ENCODE results near the gene IL3.

Gene IL3, protein sequence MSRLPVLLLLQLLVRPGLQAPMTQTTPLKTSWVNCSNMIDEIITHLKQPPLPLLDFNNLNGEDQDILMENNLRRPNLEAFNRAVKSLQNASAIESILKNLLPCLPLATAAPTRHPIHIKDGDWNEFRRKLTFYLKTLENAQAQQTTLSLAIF

DNA sequence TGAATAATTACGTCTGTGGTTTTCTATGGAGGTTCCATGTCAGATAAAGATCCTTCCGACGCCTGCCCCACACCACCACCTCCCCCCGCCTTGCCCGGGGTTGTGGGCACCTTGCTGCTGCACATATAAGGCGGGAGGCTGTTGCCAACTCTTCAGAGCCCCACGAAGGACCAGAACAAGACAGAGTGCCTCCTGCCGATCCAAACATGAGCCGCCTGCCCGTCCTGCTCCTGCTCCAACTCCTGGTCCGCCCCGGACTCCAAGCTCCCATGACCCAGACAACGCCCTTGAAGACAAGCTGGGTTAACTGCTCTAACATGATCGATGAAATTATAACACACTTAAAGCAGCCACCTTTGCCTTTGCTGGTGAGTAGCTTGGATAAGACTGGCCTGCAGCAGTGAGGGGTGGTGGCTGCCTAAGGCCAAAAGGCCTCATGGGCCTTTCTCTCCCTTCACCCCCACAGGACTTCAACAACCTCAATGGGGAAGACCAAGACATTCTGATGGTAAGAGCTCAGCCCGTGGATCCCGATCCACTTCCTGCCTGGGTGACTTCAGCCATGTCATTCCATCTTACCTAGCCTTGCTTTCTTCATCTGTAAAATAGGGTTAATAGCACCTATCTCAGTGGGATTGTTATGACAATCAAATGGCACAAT lies at the start of gene IL3:
IL3 (plus strand) TSS at position 155 of the 661 bp plus-strand sequence; CDS start at position 207, 52 bp downstream.
- no peak for DNase-seq (ENCODE audit: low spot score)

DNA sequence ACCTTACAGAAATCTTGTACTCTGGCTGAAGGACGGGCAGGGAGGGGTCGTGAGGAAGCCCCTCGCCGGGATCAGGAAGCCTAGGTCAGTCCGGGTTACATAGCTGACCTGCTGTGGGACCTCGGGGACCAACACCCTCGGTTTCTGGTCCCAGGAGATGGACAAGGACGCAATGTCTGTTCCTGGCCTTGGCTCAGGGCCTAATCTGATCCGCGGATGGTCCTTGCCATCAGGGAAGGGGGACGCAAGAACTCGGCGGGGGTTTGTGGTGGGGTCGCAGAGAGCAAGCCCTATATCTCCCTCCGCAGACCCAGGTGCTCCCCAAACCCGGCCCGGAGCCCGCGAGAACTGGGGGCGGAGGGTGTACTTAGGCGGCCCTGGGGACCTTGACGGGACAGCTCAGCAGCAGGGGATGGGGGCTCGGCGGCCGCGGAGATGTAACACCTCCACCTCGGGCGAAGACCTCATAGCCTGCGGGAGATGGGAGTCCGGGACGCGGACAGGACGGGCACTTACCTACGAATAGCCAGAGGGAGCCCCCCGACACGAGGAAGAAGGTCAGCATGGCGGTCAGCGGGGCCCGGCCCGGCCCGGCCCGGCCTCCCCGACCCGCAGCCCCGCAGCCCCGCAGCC lies 49.4 kb upstream of the IL3 start:
- no peak for DNase-seq (ENCODE audit: low spot score)

- DNase-seq (ENCODE audit: low spot score), result peak; percentile 61
These were observed 48.7 kb upstream of the IL3 start, which contains the start of gene ACSL6 for GRCh38 chr5:132011622-132012343. Gene ACSL6, minus strand, starts transcription at chr5:132011658. Its CDS starts 105 bp downstream, at chr5:132011553.

GRCh38 chr5:132012371-132013005 lies 48.0 kb upstream of the IL3 start:
- no peak for DNase-seq (ENCODE audit: low spot score)

DNA sequence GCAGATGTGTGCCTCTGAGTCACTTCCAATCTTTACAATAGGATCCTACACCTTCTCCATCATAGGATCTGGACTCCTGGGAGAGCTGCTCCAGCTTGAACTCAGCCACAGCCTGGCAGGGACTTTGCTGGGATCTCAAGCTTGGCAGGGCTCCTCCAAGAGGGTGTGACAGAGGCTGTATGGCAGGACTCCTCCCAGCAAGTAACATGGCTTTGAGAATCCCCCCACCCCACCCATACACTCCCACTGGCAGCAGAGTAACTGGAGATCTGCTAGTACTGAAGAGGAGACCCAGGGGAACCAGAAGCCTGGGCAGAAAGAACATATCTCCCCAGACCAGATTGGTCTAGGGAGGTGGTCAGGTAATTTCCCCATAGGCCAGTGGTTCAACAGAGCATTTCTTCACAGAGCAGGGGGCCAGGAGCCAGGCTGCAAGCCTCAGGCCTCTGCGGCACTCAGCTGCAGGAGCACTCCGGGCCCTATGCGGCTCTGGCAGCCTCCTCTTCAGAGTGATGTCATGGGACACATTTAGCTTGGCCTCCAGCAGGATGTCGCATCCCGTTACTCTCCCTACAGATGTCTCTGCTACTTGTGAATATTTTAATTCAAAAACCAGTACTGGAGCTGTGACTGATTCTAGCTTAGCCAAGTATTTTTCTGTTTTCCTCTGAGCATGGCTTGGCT lies 47.3 kb upstream of the IL3 start:
- no peak for DNase-seq (ENCODE audit: low spot score)

- no peak for DNase-seq (ENCODE audit: low spot score)
These were observed 46.7 kb upstream of the IL3 start for GRCh38 chr5:132013711-132014110.

DNA sequence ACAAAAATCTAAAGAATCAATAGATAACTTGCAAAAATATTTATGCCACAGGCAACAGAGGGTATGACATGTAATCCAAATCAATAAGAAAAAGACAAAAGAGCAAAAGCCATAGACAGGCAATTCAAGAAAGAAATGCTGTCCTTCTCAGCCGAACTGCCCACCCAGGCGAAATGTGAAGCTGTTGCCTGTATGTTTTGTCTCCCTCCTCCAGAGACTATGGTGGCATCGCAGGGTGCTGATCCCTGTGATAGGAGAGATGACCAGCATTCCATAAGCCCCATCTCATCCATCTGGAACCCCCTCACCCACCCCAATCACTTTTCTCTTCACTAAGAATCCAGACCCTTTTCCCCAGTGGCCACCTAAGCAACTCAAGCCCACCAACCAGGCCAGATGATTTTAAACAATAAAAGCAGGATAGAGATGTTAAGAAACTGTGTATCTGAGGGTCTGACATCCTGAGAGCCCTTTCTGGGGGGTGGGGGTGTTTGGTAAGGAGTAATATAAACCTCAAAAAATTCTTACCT lies 43.7 kb upstream of the IL3 start:
- no peak for DNase-seq (ENCODE audit: low spot score)

DNA sequence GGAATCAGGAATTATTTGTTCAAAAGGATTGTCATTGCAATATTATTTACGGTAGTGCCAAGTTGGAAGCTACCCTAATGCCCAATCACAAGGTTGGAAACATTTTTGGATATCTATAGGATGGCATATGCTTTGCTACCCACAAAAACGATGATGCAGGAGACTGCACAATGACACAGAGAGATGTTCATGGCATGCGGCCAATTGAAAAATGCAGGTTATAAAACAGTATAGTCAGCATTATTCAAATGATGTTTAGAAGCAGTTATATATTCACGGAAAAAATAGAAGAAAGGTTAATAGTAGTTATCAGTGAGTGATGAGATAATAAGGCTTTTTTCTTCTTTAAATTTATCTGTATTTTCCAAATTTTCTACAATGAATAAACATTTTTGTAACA lies 43.1 kb upstream of the IL3 start:
- peak; percentile 1 for DNase-seq (ENCODE audit: low spot score)

DNA sequence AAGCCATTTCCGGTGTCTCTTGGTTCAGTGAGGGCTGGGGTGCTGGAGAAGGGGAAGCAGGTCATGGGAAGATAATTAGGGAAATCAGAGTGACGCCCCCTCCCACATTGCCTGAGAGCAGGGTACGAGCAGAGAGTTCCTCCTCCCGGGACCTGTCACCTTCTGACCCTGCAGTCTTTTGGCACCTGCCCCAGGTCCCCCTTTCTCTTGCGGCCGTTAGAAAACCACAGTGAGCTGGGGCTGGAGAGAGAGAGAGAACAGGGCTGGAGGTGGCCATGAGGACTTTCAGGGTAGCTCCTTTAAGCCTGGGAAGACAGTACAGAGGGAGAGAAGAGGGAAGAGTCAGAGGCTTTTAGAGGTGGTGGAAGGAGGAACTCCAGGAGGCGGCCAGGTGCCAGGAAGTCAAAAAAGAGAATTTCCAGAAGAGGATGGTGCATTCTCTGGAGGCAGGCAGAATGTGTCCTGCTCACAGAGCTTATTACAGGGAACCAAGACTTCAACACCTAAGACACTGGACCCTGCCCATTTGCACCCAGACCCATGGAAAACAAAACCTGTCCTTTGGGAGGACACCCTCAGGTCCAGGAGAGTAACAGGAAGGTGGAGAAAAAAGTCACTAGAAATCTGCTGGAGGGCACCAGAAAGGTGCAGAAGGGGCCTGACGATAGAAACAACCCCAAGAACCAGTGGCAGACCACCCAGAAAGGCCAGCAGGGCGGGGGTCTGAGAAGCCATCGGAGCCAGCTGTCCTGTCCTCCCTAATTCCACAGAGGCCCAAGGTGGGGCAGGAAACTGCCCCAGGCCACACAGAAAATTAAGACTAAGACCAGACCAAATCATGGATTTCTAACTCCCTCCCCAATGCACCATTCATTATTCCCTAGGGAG lies 42.5 kb upstream of the IL3 start:
- no peak for DNase-seq (ENCODE audit: low spot score)

- no peak for DNase-seq (ENCODE audit: low spot score)
These were observed 41.1 kb upstream of the IL3 start for GRCh38 chr5:132019337-132019736.

GRCh38 chr5:132019857-132020555 lies 40.4 kb upstream of the IL3 start:
- peak; percentile 7 for DNase-seq (ENCODE audit: low spot score)

GRCh38 chr5:132020568-132021339 lies 39.7 kb upstream of the IL3 start:
- no peak for DNase-seq (ENCODE audit: low spot score)

- DNase-seq (ENCODE audit: low spot score), result no peak
These were observed 38.8 kb upstream of the IL3 start for GRCh38 chr5:132021654-132022053.

GRCh38 chr5:132022737-132023136 lies 37.7 kb upstream of the IL3 start:
- peak; percentile 17 for DNase-seq (ENCODE audit: low spot score)

DNA sequence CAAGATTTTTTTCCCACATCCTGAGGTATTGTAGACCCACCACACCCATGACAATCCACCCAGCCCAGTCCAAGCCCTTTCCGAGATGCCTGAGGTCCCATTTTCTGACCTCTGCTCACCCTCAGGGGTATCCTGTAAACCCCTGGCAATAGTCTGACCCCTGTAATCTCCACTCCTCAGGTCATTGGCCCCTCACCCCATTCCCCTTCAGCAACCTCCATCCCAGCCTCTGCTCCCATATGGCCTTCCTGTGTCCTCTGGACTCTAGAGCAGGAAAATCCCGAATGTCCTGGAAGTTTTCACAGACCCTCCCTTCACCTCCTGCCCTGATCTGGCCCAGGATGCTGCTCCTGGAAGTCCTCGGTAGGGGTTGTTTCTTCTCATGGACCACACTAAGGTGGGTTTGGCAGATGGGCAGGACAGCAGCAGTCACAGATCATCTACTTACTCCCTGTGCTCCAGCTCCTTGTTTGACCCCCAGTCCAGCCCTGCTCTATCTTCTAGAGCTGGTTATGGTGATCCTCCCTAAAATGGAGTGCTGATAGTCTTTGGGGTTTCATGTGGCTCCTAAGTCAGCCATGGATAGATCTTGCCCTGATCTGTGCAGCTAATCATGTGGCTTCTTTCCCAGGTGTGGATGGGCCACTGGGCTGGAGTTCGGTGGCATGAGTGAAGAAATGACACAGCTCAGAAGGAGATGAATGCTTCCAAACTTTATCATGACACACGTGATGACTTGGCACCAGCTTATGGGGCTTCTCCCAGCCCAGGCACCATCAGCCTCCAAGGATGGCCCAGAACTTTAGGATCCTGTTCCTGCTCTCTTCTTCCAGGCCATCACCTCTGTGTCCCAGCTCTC lies 37.0 kb upstream of the IL3 start:
- no peak for DNase-seq (ENCODE audit: low spot score)

DNA sequence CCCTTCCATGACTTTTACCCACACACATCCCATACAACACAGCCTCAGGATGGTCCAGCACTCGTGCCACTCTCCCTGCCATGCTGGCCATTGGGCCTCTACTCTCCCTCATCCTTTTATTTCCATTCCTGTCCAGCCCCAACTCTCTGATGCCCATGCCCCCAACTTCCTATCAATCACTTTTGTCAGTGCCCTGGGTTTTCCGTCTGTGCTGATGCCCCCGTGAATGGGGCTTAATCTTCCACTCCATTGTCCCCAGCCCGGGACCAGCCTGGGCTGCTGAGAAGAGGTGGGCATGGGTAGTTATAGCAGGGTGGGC lies 36.4 kb upstream of the IL3 start:
- DNase-seq (ENCODE audit: low spot score), result peak; percentile 1

DNA sequence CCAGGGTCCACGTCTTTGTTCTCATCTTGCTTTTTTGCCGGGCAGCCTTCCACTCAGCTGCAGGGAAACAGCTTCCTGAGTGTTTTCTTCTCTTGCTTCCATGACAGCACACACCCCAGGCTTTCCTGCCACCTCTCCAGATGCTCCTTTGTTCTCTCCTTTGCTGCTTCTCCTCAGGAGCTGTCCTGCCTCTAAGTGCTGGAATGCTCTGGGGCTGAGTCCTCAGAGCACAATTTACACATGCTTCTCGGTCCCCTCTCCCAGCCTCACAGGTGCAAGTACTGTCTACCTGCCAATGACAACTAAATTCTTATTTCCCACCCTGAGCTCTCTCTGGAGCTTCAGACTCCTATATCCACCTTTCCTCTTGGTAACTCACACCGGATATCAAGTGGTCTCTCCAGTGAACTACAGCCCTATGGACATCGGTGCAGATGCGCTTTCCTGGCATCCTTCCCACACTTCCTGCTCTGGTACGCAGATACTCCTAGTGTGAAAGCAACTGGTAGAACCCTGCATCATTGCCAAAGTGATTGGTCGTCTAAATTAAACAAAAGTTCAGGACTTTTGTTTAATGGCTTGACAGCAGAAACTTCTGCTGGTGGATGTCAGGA lies 35.6 kb upstream of the IL3 start:
- DNase-seq (ENCODE audit: low spot score), result no peak

Data from Ammon's horn (tissue), 1 donor.